ENCODE results near the gene SPTBN1.

SPTBN1 gene

DNA sequence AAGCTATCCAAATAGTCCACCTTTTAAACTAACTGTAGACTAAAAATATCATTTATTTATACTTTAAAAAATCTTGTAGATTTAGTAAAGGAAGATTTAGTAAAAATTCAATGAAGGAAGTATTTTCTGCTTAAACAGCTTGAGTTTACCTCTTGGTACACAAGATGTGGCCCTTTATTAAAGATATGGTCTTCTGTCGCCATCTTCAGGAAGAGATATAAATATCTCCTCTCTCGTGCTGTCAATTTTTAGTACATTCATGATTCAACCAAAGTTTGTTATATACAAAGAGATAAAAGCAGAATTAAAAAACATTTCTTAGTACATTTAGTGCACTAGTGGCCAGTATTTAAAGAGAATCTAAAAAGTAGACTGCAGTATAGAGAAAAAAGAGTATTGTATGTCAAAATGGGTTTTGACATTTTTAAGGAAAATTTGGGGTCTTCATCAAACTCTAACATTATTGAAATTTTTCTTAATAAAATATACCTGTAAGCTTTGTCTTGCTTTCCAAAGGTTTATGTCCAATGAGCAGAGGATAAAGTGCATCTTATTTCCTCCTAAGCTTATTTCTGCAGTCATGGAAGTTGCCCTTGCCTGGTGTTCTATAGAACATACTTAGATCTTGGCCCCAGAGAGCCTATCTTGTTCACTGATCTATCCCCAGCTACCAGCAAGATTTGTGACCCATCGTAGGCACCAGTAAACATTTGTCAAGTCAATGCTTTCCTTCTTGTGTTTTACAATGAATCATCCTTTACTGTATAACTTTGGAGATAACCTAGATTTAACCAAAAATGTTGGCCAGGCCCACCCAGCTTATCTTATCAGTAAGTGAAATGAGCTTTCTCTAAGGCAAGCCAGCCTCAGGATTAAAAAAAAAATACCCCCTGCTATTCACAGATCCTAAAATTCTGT lies 248.8 kb downstream of the SPTBN1 start:
- no peak for DNase-seq (ENCODE audit: low read depth)

DNA sequence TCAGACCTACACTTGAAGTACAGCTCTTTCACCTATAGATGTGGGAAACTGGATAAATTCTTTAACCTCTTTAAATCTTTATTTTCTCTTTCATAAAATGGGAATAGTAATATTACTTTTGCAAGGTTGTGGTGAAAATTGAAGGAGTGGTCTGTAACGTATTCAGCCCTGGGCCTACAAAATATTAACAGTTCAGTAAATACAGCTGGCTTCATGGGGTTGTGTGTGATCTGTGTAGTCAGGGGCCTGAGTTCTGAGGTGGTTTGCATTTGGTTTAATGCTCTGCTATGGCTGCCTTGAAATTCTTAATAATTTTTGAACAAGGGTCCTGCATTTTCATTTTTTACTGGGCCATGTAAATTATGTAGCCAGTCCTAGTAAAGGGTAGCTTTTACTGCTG lies 250.5 kb downstream of the SPTBN1 start:
- DNase-seq (ENCODE audit: low read depth) = no peak

DNA sequence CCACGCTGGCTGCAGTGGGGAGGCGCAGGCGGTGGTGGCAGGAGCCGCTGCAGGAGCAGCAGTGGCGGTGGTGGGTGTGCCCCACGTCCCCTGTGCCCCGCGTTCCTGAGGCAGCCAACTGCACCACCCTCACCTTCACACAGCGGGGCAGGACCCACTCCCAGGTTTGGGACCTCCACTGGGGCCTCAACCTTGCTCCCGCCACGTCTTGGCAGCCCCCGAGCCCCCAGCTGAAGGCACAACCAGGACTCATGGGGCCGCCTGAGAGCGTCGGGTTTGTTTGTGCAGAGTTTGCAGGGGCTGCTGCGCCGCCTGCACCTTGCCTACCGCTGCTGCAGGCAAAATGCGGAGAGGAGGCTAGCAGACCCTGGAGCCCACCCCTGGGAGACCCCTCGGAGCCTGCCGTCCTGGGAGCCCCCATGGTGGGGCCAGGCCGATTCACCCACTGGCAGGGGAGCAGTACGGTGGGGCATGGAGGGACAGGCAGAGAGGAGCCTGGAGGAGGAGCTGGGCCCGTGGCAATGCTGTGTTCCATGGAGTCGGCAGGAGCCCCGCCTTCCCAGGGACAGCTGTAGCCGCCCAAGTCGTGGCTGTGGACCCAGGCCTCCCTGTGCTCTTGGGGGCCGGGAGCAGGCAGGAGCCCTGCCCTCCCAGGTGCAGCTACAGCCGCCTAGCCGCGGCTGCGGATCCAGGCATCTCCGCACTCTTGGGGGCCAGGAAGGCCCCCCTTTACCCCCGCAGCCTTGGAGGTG lies 252.6 kb downstream of the SPTBN1 start:
- no peak for DNase-seq (ENCODE audit: low read depth)

DNA sequence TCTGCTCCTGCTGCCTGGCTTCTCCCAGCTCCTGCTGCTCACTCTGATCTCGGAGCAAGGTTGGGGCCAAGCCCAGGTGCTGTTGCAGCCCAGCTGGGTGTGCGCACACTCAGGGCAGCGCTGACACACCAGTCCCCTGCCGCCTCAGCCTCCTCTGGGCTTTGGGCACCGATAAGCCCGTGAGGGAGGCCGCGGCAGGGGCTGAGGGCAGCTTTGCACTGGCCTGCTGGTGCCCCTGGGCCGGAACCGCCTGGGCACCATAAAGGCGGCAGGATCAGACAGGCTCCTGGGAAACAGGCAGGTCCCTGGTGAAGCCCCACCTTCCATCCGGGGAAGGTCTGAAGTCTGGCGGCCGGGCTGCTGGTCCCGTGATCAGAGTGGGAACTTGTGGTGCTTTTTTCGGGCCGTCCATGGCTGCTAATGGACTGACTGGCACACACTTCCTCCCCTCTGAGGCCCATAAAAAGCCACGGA lies 253.2 kb downstream of the SPTBN1 start:
- no peak for DNase-seq (ENCODE audit: low read depth)

DNA sequence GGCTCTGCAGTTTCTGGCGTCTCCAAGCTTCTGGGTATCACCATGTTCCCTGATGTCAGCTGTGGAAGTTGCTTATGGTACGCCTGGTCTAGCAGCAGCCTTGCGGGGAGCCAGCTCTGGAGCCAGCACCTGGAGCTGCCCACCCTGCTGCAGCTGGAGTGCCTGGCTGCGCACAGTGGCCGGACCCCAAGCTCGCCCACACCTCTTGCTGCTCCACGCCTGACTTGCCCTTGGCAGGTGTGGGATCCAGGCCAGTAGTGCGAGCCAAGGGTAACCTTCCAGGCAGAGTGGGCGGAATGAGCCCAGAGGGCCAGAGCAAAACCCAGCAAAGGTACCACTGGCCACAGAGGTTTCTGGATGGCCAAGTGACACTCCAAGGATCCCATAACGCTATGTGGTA lies 254.1 kb downstream of the SPTBN1 start:
- DNase-seq (ENCODE audit: low read depth) = no peak

DNA sequence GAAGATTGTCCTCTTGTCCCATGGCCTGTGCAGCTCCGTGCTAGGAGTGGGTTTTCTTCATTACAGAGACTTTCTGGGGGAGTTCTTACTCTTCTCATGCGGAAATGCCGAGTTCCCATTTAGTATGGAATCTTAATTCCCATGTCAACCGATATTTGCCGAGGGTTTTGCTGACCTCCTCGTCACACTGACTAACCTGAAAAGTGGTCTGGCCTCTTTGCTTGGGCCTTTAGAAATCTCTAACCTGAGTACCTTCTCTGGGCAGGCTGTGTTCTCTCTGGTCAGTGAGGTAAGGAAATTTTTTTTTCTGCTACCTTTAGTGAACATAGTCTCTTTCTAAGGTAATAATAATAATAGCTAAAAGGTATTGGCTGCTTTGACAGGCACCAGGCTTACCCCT lies 256.4 kb downstream of the SPTBN1 start:
- no peak for DNase-seq (ENCODE audit: low read depth)

DNA sequence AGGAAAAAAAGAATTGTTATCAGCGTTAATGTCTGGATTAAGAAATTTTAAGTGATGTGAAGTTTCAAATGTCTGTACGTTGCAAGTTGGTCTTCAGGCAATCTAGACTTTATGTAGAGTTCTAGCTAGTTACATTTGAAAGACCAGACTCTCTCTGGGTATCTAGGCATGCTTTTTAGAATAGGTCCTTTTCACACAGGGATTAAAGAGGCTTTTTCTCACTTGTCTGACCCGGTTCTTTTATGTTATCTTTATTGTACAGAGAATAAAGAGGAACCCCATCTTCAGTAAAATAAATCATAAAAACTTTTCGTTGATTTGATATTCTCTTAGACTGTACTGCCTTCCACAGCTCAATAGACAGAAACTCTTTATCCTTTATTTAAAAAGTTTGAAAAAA lies 258.9 kb downstream of the SPTBN1 start:
- DNase-seq (ENCODE audit: low read depth) = no peak

DNA sequence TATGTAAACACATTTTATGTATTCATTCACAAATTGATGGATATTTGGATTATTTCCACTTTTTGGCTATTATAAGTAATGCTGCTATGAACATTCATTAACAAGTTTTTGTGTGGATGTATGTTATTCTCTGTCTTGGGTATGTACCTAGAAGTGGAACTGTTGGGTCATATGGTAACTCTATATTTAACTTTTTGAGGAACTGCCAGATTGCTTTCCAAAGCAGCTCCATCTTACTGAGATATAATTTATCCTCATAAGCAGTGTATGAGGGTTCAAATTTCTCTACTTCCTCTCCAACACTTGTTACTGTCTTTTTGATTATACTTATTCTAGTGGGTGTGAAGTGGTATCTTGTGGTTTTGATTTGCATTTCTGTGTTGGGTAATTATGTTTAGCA lies 260.2 kb downstream of the SPTBN1 start:
- no peak for DNase-seq (ENCODE audit: low read depth)

DNA sequence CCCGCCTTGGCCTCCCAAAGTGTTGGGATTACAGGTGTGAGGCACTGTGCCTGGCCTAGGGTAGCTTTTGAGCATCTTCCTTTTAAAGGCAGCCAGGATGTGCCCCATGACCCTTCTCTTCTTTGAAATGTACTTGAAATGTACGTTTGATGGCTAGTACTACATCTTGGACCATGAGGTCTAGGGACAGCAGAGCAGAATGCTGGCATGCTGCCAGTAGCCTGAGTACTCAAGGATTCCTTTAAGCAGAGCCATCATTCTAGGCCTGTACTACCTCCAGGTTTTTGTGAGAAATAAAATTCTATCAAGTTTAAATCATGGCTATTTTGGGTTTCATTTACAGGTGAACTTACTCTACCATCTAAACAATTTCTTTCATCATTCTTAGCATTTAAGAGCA lies 264.4 kb downstream of the SPTBN1 start:
- DNase-seq (ENCODE audit: low read depth) = no peak
